CD4-positive, alpha-beta T cell treated with Interleukin-6 at 100 ng/mL for 8 hours (primary cell): Measurements from ENCODE around the gene MYL12A.

Experiments used
- DNase-seq: peaks from one replicate; pipeline ENCODE4 v3.0.0-alpha.2; 2020; ENCODE audit warnings: mixed read lengths, low spot score

MYL12A gene

GRCh38 chr18:3225588-3225987 is 22.0 kb upstream of the MYL12A start:
- no peak for DNase-seq

DNA sequence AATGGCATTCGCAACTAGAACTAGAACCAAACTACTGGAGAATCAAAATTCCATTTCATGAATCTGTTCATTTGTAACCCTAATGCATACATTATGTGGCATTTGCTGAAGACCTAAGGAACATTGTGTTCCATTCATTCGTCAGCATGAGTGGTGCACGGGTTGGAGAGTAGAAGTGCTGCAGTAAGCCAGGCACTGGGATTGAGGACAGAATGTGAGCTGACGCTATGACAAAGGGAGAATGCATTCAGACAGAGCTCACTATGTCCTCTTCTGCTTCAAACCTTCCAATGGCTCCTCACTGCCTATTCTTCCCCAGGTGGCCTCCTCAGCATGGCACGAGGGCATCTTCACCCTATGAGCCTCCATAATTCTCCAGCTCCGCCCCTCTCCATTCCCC is 21.6 kb upstream of the MYL12A start:
- no peak for DNase-seq

- DNase-seq = no peak
Measured at GRCh38 chr18:3230401-3231334, 16.9 kb upstream of the MYL12A start.

DNA sequence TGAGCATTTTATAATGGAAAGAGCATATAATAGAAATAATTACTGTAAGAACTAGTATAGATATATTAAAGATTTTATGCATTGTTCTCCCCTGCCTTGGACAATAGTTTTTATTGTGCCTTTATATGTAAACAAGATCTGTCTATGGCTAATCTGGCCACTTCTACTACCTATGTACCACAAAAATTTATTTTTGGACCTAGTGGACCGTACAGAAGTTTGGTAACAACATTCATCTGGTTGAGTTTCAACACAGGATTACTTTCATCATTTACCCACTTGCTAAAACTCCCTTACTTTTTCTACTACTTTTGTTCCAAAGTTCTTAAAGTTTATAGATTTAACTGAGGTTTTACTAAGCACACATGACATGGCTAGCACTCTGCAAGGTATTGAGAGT is 14.6 kb upstream of the MYL12A start:
- DNase-seq = no peak

DNA sequence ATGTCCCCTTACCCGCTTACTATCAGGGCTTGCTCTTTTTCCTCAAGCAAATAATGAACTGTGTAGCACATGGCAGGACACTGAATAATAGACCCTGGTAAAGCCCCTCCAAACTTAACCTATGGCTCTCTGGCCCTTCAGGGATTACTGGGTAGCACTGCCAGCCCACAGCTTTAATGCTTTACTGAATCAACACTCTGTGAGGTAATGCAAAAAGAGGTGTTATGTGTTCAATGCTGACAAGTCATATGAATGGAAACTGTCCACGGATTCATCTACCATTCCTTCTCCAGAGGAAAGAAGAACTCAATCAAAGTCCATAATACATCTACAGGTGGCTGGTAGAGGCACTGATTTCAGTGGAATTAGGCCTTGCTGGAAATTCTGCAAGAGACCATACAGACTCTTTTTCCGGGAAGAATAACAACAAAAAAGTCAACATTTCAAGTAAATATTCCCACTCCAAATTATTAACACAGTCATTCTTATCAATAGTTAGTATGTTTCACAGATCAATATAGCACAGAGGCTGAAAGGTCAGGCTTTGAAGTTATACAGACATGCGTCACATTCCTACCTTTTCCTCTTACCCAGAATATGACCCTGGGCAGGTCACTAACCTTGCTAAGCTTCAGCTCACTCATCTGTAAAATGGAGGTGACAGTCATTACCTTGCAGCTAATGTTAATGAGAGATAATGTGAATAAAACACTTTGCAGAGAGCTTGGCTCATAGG is 14.0 kb upstream of the MYL12A start:
- no peak for DNase-seq

GRCh38 chr18:3234457-3234856 is 13.1 kb upstream of the MYL12A start:
- no peak for DNase-seq

GRCh38 chr18:3235846-3236245 is 11.8 kb upstream of the MYL12A start:
- DNase-seq = no peak

DNA sequence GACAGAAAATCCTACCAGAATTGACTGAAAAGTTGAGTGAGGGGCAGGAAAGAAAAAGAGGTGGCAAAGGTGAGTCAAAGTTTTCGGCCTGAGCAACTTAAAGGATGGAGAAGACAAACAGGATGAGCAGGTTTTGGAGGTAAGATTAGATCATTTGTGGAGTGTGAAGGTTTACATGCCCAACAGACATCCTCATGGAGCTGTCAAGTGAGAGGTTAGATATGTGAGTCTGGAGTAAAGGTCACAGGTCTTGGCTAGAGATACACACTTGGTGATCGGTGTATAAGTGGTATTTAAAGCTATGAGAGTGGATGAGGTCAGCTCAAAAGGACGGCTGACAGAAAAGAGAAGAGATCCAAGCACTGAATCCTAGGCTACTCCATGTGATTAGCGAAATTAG is 11.1 kb upstream of the MYL12A start:
- DNase-seq = no peak

DNA sequence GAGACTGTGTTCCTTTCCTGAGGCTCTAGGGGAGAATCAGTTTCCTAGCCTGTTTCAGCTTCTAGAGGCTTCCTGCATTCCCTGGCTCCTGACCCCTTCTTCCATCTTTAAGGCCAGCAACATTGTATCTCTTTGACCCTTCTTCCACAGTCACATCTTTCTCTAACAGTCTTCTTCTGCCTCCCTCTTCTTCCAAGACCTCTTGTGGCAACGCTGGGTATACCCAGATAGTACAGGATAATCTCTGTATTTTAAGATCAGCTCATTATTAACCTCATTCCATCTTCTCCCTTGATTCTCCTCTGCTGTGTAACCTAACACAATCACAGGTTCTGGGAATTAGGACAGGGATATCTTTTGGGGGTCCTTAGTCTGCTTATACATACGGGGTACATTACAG is 8.9 kb upstream of the MYL12A start:
- no peak for DNase-seq

GRCh38 chr18:3245185-3245564 is 2.4 kb upstream of the MYL12A start:
- DNase-seq = no peak

- DNase-seq = peak; percentile 77
Measured at GRCh38 chr18:3245853-3246634, 1.6 kb upstream of the MYL12A start.

- no peak for DNase-seq
Measured at GRCh38 chr18:3246635-3247239, 864 bp upstream of the MYL12A start.

DNA sequence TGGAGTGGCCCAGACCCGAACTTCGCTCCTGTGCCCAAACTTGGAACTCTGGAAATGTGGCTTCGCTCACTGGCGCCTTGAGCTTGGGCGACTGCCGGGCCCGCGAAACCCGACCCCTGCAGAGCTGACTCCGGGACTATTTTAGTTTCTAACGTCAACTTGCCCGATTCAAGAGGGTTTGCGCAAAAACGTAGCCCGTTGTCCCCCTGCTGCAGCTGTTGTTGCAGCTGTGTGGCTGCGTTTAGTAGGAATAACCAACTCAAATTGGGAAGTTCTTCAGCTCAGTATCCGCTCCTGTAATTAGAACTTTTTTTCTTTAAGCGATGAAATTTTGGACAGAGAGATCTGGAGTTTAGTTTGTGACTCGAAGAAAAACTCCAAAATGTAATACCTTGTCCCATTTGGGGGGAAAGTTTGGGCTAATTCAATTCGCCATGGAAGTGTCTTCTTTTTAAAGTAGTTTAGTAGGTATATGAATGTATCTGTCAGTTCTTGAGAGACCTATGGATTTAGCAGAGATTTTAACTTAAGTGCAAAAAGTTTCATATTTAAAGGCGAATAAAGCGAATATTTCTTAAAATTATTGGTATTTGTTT is 559 bp downstream of the MYL12A start:
- no peak for DNase-seq

- peak; percentile 56 for DNase-seq
Measured at GRCh38 chr18:3248658-3249359, 1.2 kb downstream of the MYL12A start.

GRCh38 chr18:3250237-3251107 is 2.9 kb downstream of the MYL12A start:
- no peak for DNase-seq

DNA sequence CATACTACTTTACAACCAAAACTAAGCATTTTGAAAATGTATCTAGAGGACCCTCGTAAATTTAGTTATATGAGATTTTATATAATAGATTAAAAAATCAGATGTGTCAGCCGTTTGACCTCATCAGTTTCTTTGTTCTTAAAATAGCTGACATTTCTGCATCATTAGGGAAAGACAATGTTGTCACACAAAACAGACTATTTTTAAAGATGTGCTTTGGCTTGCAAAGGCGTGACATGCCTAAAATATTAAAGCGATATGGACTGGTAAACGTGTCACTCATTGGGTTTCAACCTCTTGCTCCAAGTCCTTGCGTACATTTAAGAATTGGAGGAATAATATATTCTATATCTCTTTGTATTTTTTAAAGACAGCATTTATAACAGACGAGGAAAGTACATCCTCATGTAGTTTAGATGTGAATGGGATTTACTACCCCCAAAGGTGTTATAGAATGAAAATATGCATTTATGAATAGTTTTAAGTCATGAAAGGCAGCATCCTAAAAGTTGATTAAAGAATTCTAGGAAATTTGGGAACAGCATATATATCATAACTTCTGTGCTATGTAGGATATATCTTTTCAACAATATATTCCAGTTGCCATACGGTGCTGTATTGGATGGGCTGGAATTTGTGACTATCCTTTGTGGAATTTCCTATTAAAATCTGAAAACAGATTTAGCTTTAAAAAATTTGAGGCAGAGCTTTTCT is 3.8 kb downstream of the MYL12A start:
- DNase-seq = no peak

DNA sequence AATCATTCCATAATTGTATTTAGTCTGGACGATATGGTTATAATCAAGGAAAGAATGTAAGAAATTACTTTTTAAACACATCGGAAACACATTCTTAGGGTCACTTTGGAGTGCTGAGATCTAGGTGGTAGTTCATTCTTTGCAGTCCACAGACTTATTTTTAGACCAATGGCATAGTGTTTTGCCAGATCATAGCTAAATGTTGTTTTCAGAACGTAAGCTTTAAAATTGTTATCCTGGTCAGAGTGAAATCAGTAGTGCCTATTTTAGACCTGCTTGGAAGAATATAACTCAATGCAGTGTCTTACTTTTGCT is 4.3 kb downstream of the MYL12A start:
- no peak for DNase-seq

GRCh38 chr18:3252843-3253242 is 5.2 kb downstream of the MYL12A start:
- no peak for DNase-seq

DNA sequence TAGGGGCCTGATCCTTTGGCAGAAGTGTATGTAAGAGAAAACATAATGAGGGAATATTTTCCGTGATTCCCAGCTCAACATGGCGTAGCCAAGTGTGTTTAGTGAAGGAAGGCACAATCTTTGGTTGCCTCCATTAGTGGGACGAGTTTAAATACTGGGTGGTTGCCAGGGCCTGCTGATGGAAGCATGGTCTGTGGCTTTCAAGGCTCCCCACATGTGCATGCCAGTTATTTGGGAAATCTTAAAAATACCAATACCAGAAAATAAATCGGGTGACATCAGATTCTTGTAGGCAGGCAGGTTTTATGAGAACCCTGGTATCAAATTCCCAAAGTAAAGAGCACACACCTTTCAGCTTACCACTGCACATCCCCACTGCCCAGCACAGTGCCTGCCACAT is 7.1 kb downstream of the MYL12A start:
- no peak for DNase-seq
